Activated T-cell treated with anti-CD3 and anti-CD28 coated beads, Interleukin-2, amount 50 U/mL, for 24 hours (primary cell): ENCODE measurements around the gene TMEM131L.

Source experiments
- DNase-seq: peaks from one replicate; pipeline ENCODE4 v3.0.0-alpha.2; 2020
- H3K27ac Mint-ChIP-seq: 2 replicates; pipeline ENCODE4 v1.8.0; 2020; ENCODE audit warnings: mild to moderate bottlenecking, mixed read lengths
- H3K27me3 Mint-ChIP-seq: 2 replicates; pipeline ENCODE4 v1.8.0; 2020; ENCODE audit warnings: mixed read lengths
- H3K36me3 Mint-ChIP-seq: 2 replicates; pipeline ENCODE4 v1.8.0; 2020; ENCODE audit warnings: low read depth, mixed read lengths
- H3K4me1 Mint-ChIP-seq: 2 replicates; pipeline ENCODE4 v1.8.0; 2020; ENCODE audit warnings: low read depth, mixed read lengths
- H3K4me3 Mint-ChIP-seq: 2 replicates; pipeline ENCODE4 v1.8.0; 2020; ENCODE audit warnings: mild to moderate bottlenecking, moderate library complexity, mixed read lengths
- H3K9me3 Mint-ChIP-seq: 2 replicates; pipeline ENCODE4 v1.8.0; 2020; ENCODE audit warnings: mixed read lengths

The TMEM131L gene

DNA sequence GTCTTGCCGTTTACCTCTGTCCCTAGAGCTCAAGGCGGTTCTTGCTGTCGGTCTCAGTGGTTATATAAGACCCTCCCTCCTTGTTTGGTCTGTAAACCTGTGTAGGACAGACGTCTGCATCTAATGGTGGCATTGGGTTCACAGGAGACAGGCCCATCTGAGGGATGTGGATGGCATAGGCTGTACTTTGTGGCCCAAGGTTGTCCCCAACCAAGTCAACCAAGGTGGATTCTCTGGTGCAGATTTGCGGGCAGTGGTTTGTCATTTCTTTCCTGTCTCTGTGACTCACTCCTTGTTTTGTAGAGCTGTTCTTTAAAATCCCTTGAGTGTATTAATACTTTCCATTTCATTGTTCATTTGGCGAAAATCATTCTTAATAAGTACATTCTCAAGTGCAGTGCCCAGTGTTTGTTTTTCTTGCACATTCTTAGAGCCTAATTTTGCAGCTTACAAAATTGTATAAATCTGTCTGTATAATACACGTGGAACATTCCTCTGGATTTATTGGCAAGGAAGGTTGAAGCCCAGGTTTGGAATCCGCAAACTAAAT lies 149.9 kb downstream of the TMEM131L start:
- peaks cover 60% of the 10 kb centered on the region for H3K4me1 Mint-ChIP-seq
- H3K9me3 Mint-ChIP-seq: no peaks in the 10 kb centered on the region
- no peaks in the 10 kb centered on the region for H3K27me3 Mint-ChIP-seq
- H3K4me3 Mint-ChIP-seq: no peak overlapping the region
- H3K36me3 Mint-ChIP-seq: peaks cover 95% of the 10 kb centered on the region
- peak; percentile 61 for DNase-seq
- peak overlapping the region; percentile 88 for H3K27ac Mint-ChIP-seq

DNA sequence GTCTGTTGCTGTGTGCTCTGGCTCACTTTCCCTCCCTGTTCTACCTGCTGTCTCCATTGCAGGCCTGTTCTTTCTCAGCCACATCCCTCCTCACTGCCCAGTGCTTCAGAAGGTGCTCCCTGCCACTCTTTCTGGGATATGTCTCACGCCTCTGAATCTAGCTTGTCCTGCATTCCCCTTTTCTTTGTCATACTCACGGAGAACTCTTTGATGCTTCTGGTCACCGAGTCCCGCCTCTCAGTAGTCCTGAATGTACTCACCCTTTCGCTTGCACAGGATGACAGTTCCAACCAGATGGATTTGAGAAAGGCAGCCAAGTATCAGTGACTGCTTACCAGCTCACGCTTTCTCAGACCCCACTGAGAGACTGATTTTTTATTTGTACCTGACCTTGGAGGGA lies 152.7 kb downstream of the TMEM131L start:
- H3K36me3 Mint-ChIP-seq: peaks cover 97% of the 10 kb centered on the region
- no peak for DNase-seq
- H3K27me3 Mint-ChIP-seq: no peaks in the 10 kb centered on the region
- H3K4me3 Mint-ChIP-seq: no peak overlapping the region
- peak overlapping the region; percentile 73 for H3K27ac Mint-ChIP-seq
- peaks cover 61% of the 10 kb centered on the region for H3K4me1 Mint-ChIP-seq
- no peaks in the 10 kb centered on the region for H3K9me3 Mint-ChIP-seq

GRCh38 chr4:153619811-153620210 lies 153.7 kb downstream of the TMEM131L start:
- no peaks in the 10 kb centered on the region for H3K27me3 Mint-ChIP-seq
- DNase-seq: no peak
- H3K4me3 Mint-ChIP-seq: no peak overlapping the region
- peaks cover 51% of the 10 kb centered on the region for H3K4me1 Mint-ChIP-seq
- H3K36me3 Mint-ChIP-seq: peaks cover 95% of the 10 kb centered on the region
- H3K27ac Mint-ChIP-seq: peak overlapping the region; percentile 78
- H3K9me3 Mint-ChIP-seq: no peaks in the 10 kb centered on the region

- Mint-ChIP-seq H3K4me1 (peaks cover 46% of the 10 kb centered on the region), H3K27ac (peak overlapping the region; percentile 79), H3K4me3 (no peak overlapping the region), H3K27me3 (no peaks in the 10 kb centered on the region), H3K36me3 (peaks cover 95% of the 10 kb centered on the region), H3K9me3 (no peaks in the 10 kb centered on the region)
- DNase-seq: no peak
Observed at GRCh38 chr4:153620352-153620751, 154.2 kb downstream of the TMEM131L start.

- no peak overlapping the region for H3K4me3 Mint-ChIP-seq
- DNase-seq: no peak
- H3K4me1 Mint-ChIP-seq: peaks cover 30% of the 10 kb centered on the region
- no peaks in the 10 kb centered on the region for H3K9me3 Mint-ChIP-seq
- H3K27ac Mint-ChIP-seq: peak overlapping the region; percentile 61
- no peaks in the 10 kb centered on the region for H3K27me3 Mint-ChIP-seq
- H3K36me3 Mint-ChIP-seq: peaks cover 97% of the 10 kb centered on the region
Observed at GRCh38 chr4:153622093-153622492, 155.9 kb downstream of the TMEM131L start.

DNA sequence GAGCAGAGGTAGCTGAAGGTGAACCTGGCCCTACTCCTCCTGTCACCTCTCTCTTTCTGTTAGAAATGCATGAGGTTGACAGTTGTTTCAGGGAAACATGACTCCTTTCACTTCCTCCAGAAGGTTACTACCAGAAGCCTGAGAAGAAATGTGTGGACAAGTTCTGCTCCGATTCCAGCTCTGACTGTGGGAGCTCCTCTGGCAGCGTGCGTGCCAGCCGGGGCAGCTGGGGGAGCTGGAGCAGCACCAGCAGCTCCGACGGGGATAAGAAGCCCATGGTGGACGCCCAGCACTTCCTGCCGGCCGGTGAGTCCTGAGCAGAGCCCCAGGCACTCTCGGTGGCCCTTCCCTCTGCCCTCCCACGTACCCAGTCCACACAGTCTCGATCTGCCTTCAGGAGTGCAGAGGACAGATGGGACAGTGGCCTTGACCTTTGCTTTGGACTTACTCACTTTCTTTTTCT lies 156.6 kb downstream of the TMEM131L start:
- Mint-ChIP-seq H3K9me3 (no peaks in the 10 kb centered on the region), H3K4me1 (peaks cover 24% of the 10 kb centered on the region), H3K36me3 (peaks cover 97% of the 10 kb centered on the region), H3K4me3 (no peak overlapping the region), H3K27me3 (no peaks in the 10 kb centered on the region), H3K27ac (peak overlapping the region; percentile 61)
- no peak for DNase-seq

- Mint-ChIP-seq H3K27ac (peak overlapping the region; percentile 61), H3K36me3 (peaks cover 97% of the 10 kb centered on the region), H3K9me3 (no peaks in the 10 kb centered on the region), H3K27me3 (no peaks in the 10 kb centered on the region), H3K4me3 (no peak overlapping the region), H3K4me1 (peaks cover 22% of the 10 kb centered on the region)
- DNase-seq: no peak
Observed at GRCh38 chr4:153623491-153623890, 157.3 kb downstream of the TMEM131L start.

DNA sequence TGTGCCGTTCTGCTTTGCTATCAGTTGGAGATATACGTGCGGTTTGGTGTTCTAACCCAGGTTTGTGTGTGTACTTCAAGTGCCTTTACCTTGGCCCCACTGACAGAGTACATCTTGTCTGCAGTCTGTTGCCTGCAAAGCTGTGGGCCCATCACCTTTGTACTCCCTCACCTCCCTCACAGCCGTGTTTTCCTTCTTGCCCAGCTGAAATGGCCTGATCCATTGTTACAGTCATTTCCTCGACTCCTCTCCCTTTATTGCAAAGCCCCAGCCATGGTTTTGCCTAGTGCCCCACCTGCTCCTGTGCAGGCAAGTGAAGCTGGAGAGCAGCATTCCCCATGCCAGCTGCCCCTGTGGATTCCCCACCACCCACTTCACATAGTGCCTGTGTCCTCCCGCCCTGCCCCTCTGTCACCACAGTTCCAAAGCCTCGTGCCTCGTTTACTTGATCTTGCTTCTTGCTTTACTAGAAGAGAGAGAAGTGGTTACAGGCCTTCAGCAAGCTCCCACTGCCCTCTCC lies 162.7 kb downstream of the TMEM131L start:
- H3K4me1 Mint-ChIP-seq: no peaks in the 10 kb centered on the region

GRCh38 chr4:153629776-153630175 lies 163.6 kb downstream of the TMEM131L start:
- Mint-ChIP-seq H3K4me3 (no peak overlapping the region), H3K27me3 (no peaks in the 10 kb centered on the region), H3K36me3 (peaks cover 98% of the 10 kb centered on the region), H3K9me3 (no peaks in the 10 kb centered on the region), H3K27ac (peak overlapping the region; percentile 0), H3K4me1 (no peaks in the 10 kb centered on the region)
- DNase-seq: no peak

More for the DNA sequence above, 162.7 kb downstream of the TMEM131L start:
- DNase-seq: no peak
- peaks cover 98% of the 10 kb centered on the region for H3K36me3 Mint-ChIP-seq
- peak overlapping the region; percentile 10 for H3K27ac Mint-ChIP-seq
- no peaks in the 10 kb centered on the region for H3K27me3 Mint-ChIP-seq
- H3K9me3 Mint-ChIP-seq: no peaks in the 10 kb centered on the region
- no peak overlapping the region for H3K4me3 Mint-ChIP-seq

GRCh38 chr4:153634738-153635353 lies 168.7 kb downstream of the TMEM131L start:
- Mint-ChIP-seq H3K36me3 (peaks cover 83% of the 10 kb centered on the region), H3K4me1 (no peaks in the 10 kb centered on the region), H3K4me3 (no peak overlapping the region), H3K9me3 (no peaks in the 10 kb centered on the region), H3K27ac (peak overlapping the region; percentile 71), H3K27me3 (no peaks in the 10 kb centered on the region)
- no peak for DNase-seq

- H3K4me1 Mint-ChIP-seq: no peaks in the 10 kb centered on the region
Observed at GRCh38 chr4:153635846-153636245, 169.7 kb downstream of the TMEM131L start.

DNA sequence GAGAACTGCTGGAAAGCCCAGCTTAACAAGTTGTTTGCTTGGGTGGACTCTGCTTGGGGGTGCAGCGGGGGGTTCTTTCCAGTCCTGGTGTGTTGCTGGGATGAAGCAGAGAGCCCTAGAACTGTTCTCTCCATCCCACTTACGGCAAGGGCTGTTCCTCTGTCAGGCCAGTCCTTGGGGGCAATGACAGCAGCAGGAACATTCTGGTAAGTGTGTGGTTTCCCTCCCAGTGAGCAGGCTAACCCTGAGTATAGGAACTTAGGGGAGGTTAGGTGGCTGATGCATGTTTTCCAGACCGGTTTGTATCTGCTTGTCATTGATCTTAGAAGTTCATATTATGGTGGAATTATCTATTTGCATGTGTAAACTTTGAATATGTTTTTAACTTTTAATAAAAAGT lies 171.0 kb downstream of the TMEM131L start:
- H3K36me3 Mint-ChIP-seq: peaks cover 60% of the 10 kb centered on the region
- H3K27ac Mint-ChIP-seq: peak overlapping the region; percentile 10
- no peaks in the 10 kb centered on the region for H3K9me3 Mint-ChIP-seq
- no peaks in the 10 kb centered on the region for H3K27me3 Mint-ChIP-seq
- no peak for DNase-seq
- H3K4me1 Mint-ChIP-seq: peaks cover 12% of the 10 kb centered on the region
- H3K4me3 Mint-ChIP-seq: no peak overlapping the region

More at GRCh38 chr4:153635846-153636245, 169.7 kb downstream of the TMEM131L start:
- DNase-seq: no peak
- no peaks in the 10 kb centered on the region for H3K9me3 Mint-ChIP-seq
- H3K27ac Mint-ChIP-seq: peak overlapping the region; percentile 38
- no peaks in the 10 kb centered on the region for H3K27me3 Mint-ChIP-seq
- H3K4me3 Mint-ChIP-seq: no peak overlapping the region
- peaks cover 73% of the 10 kb centered on the region for H3K36me3 Mint-ChIP-seq

GRCh38 chr4:153638011-153638410 lies 171.9 kb downstream of the TMEM131L start:
- H3K27me3 Mint-ChIP-seq: no peaks in the 10 kb centered on the region
- peaks cover 52% of the 10 kb centered on the region for H3K36me3 Mint-ChIP-seq
- H3K4me1 Mint-ChIP-seq: peaks cover 13% of the 10 kb centered on the region
- no peak overlapping the region for H3K4me3 Mint-ChIP-seq
- H3K27ac Mint-ChIP-seq: peak overlapping the region; percentile 28
- H3K9me3 Mint-ChIP-seq: no peaks in the 10 kb centered on the region
- no peak for DNase-seq

DNA sequence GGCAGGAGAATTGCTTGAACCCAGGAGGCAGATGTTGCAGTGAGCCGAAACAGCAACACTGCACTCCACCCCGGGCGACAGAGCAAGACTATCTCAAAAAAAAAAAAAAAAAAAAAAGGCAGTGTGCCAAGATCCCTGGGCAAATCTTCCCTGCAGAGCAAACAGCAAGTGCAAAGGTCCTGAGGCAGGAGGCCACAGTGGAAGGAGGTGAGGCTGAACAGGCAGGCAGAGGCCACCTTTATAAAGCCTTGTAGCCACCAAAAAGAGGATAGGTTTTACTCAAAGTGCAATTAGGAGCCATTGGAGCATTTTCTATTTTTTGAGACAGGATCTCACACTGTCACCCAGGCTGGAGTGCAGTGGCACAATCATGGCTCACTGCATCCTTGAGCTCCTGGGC lies 172.8 kb downstream of the TMEM131L start:
- peak overlapping the region; percentile 53 for H3K27ac Mint-ChIP-seq
- peaks cover 43% of the 10 kb centered on the region for H3K36me3 Mint-ChIP-seq
- H3K27me3 Mint-ChIP-seq: no peaks in the 10 kb centered on the region
- no peak for DNase-seq
- H3K9me3 Mint-ChIP-seq: no peaks in the 10 kb centered on the region
- H3K4me1 Mint-ChIP-seq: peaks cover 18% of the 10 kb centered on the region
- H3K4me3 Mint-ChIP-seq: no peak overlapping the region
